GM20431 (cell line): Measurements from ENCODE around the gene COL24A1.
"Not testable (repeated sequence)": the region's sequence is repeated elsewhere in the genome, so short reads cannot be mapped to it uniquely, and the experiment has no call there.

Experiments used
- in situ Hi-C: fragments of 300-500 bp; cut with MseI, MboI; formaldehyde crosslinking; loops from one replicate; pipeline ENCODE4 v1.15.0; 2020; ENCODE audit warnings: low sequenced_read_pairs; ENCODE audit not compliant: unreplicated experiment

COL24A1 gene

DNA sequence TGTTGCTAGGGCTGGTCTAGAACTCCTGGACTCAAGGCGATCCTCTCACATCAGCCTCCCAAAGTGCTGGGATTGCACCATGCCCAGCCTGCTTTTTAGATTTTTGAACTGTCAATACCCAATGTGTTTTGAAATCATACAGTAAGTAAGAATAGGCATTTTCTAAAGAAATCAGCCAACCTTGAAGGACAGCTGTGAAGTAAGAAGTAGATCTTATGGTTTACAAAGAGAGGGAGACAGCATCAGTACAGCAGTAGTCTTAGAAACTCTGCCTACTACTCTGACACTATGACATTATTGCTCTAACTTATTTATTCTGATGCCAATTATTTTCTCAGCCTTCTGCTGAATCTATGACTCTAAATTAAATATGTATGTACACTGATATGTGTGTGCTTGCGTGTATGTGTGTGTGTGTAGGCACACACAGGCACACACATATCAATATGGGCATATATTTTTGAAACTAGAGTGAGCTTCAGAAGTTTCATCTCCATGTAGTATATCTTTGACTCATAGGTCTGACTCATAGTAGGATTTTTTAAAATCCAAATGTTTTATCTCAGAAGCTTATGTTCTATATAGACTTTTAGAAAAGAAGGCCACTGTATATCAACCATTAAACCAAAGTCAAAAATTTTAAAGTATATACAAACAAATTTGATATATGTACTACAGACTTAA is 140.4 kb downstream of the COL24A1 start:
- in situ Hi-C loops, result loop anchor here (10.0 kb wide), 1 partner anchor 121 kb away; no protein-coding TSS in a partner anchor

DNA sequence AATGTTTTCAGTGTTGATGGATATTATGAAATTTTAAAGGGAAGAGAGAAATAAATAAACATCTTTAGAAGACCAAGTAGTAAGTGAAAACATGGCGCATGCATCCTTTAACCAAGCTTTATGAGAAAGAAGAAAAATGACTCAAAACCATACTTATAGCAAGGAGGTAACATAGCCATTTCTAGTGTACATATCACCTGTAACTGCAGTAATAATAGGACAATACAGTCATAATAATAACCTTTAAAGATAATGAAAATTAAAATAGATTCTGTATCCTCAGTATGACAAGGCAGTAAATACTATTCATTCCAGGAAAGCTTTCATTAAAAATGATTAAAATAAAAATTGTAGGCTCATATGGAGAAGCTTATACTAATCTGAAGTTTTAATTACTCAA is 141.2 kb downstream of the COL24A1 start:
- in situ Hi-C loops, result loop anchor here (10.0 kb wide), 1 partner anchor 121 kb away; no protein-coding TSS in a partner anchor

DNA sequence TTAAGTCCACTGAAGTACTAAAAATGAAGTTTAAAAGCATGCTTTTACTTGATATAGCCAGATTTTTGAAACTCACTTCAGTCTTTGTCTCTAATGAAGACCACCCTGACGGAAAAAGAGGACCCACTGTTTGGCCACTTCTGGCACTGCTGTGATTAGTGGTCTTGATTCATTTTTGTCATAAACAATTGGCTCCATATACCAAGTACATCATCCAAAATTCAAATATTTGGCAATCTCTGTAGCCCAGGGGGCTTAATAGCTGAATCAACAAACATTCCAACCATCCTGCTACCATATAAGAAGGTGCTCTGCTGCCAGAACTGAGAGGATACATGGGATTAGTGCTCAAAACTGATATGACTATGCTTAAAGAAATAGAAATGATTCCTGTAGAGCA is 156.0 kb downstream of the COL24A1 start:
- in situ Hi-C loops, result no loop called here

DNA sequence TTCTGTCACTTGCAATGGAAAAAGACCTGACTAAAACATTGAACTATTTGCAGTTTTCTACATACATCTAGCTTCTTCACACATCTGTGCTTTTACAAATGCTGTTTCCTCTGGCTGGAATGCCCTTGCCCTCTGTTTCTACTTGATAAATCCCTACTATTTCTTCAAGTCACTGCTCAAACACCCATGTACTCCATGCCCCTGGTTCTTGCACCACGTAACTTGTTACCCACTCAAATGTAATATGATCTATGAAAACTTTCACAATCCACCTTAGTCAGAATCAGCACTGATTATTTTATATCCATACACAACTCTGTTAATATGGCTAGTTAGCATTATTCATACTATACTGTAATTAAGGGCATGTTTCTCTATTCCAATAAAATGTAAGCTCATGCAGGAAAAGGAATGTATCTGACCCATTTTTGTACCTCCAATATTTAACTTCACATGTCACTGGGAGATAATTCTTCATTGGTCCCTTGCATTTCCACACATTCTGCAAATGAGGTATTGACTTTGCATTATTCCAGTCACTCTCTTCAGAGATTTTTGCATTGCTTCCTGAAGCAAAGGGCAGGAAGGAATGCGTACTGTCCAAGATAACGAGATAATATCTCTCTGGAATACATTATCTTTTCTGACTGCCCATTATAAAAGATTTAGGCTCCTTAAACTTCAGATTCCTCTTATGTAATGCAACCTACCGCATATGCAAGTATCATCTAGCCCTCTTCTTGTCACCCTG is 158.3 kb downstream of the COL24A1 start:
- in situ Hi-C loops, result no loop called here

DNA sequence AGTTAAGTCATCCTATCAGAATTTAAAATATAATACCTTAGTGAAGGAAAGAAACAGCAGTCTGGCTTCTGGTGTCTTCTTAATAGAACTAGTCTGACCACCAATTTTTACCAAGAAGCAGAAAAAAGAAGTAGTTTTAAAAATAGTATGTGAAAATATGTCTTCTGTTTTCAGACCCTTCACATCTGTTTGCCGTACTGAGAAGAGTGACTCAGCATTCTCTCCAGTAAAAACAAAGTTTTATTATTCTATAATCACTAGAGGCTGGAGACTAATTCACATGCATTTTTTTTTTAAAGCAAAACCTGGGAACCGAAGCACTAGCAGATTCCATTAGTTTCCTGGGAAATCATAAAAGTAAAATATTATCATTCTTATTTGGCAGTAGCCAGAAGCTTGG is 163.8 kb downstream of the COL24A1 start:
- in situ Hi-C loops, result no loop called here

DNA sequence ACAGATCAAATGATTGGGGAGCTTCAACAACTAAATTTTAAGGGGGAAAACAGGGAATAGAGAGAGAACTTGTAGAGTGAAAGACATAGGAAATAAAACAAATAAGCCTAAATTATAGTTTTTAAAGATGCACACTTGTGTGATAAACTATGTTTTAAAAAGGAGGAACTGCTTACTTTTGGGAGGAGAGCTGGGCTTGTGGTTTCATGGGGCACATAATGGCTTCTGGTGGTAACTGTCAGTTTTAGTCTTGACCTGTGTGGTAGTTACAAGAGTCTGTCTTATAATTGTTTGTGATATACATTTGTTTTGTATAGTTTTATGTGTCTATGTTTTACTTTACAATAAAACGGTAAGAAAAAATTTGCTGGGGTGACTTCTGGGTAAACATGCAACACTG is 165.3 kb downstream of the COL24A1 start:
- in situ Hi-C loops, result no loop called here

DNA sequence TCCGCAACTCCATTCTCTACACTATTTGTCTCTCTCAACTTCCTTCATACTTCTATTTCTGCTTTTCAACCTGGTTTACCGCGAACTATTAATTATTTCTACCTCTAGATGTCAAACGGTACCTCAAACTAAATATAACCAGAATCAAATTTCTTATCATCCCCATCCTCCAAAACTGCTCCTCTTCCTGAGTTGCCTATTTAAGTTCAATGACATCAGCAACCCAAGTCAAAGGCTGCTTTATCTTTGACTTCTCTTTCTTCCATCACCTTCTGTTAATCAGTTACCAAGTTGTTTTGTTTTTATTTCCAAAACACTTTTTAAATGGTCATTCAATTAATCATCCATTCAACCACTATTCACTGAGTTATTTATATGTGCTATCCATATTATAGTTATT is 171.9 kb downstream of the COL24A1 start:
- in situ Hi-C loops, result no loop called here

DNA sequence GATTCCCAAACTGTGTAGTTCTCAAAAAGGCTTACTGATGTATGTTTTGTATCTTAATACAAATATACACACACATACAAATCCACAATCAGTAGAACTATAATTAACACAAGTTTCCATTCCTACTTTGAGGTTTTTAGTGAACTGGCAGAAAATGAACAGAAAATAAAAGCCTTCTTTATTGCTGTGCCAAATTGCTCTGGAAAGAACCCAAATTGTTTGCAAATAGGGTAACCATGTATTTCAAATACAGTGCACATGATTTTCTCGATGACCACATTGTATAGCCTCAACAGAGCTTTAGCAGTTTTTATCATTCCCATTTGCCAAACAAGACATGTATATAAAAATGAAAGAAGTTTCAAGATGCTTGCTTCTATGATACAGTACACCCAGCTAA is 173.3 kb downstream of the COL24A1 start:
- in situ Hi-C loops, result no loop called here

DNA sequence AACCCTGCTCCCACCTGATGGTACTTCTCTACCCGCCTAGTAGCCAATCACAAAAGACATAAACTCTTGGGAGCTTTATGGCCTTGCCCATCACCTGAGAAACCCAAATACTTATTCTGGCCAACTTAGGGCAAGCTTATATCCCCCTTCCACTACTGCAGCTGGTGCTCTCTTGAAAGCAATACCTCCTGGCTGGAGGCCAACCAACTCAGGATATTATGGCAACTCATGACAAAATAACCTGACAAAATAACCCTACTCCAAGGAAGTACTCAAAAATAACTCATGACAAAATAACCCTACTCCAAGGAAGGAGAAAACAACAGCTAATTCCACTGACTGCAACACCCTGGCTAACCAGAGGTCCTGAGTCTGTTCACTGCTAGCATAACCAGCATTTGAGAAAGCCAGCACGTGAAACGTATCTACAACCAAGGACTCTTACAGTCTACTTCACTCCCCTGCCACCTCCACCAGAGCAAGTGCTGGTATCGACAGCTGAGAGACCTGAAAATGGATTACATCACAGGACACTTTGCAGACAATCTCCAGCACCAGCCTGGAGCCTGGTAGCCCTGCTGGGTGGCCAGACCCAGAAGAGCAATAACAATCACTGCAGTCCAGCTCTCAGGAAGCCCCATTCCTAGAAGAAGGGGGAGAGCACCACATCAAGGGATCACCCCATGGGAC is 179.9 kb downstream of the COL24A1 start:
- in situ Hi-C loops, result no loop called here

DNA sequence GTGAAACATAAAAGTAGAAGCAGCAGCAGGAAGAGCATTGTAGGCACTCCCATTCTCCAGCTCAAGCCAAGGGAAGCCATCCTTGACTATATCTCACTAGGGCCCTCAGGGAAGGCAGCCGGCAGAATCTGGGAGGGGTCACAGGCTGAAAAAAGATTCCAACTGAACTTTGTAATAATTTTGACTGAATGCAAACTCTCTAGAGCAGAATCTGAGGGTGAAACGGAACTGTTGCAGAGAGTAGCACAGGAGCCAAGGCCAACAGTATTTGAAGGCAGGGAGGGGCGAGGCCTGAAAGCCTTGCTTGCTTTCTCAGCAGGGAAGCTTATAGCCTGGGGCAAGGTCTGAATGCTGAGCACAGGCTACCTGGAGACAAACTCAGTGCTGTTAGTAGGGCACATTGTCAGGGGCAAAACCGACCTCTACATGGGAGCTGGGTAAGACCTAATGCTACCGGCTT is 180.6 kb downstream of the COL24A1 start:
- in situ Hi-C loops, result no loop called here

DNA sequence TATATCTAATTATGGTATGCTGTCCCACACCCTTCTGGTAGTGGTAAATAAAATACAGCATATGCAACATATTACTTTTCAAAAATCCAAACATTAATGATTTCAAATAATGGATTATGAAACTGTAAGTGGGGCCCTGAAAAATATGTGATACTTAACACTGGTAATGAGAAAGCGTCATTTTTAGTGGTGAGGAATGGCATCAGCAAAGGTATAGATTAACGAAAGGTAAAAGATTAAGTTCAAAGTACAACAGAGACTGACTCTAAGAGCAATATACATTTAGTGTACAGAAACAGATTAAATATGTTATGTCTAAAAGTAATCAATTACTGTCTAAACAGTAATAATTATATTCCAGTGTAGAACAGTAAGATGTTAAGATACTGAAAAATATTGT is 194.1 kb downstream of the COL24A1 start:
- in situ Hi-C loops, result no loop called here

DNA sequence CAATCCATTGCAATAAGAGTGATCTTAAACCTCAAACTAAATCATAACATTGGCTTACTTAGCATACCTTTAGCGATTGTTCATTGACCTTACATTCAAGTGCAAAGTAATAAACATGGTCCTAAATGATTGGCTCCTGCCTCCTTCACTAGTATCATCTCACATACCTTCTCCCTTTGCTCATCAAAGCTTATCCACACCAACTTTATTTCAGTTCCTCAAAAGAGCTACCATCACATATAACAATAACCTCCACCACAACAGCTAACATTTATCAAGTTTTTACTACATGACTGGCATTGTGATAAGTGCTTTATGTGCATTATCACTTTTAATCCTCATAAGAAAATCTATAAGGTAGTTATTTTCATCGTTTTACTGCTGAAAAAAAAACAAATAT is 198.8 kb downstream of the COL24A1 start:
- in situ Hi-C loops, result no loop called here

DNA sequence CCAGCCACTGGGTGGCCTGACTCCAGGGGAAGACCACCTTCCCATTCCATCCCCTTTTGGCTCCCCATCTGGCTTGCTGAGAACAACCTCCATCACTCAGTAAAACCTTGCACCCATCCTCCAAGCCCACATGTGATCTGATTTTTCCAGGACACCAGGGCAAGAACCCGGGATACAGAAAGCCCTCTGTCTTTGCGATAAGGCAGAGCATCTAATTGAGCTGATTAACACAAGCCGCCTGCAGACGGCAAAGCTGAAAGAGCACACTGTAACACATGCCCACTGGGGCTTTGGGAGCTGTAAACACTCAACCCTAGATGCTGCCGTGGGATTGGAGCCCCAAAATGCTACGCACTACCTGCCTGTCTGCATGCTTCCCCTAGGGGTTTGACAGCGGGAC is 201.4 kb downstream of the COL24A1 start:
- in situ Hi-C loops, result not testable (repeated sequence)

DNA sequence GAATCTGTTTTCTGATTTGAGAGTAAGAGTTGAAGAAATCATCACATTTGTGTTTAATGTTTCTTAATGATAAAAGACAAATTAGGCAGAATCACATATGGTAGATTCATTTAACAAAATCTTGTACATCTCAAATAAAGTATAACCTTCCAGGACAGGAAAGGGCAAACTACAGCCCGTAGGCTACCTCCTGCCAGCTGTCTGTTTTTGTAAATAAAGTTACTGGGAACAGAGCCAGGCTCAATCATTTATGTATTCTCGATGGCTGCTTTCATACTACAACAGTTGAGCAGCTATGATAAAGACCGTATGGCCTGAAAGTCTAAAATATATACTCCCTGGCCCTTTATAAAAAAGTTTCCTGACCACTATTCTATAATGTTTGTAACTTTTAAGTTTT is 204.1 kb downstream of the COL24A1 start:
- in situ Hi-C loops, result no loop called here

DNA sequence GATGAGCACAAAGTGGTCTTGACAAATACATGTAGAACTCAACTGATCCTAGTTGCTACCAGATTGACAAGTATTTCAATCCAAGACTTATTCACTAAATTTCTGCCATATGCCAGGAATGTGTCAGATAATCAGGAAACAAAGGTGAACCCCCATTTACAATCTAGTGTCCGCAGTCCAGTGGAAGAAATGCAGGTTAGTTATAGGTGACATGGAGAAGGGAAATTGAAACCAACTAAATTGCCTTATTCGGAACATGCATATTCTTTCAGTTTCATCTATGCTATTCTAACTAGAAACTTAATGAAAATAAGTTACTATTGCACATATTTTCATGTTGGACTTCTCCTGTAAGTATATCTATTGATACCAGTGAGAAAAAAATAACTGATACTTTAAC is 209.4 kb downstream of the COL24A1 start:
- in situ Hi-C loops, result no loop called here

DNA sequence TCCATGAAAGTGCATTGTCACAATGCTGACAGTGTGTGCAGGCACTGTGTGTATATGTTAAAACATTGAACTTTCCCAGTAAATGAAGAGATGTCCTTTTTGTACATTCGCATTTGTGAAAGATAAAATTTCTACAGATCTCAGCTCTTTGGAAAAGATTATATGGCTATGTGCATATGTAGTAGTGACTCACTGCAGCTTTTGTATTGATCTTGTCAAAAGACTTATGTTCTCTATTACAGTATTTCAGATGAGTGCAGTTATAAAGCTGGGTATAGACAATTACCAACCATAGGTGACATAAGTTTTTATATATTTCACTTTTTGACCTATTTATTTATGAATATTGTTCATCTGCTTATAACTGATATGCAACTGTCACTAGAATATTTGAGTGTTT is 212.6 kb downstream of the COL24A1 start:
- in situ Hi-C loops, result no loop called here

DNA sequence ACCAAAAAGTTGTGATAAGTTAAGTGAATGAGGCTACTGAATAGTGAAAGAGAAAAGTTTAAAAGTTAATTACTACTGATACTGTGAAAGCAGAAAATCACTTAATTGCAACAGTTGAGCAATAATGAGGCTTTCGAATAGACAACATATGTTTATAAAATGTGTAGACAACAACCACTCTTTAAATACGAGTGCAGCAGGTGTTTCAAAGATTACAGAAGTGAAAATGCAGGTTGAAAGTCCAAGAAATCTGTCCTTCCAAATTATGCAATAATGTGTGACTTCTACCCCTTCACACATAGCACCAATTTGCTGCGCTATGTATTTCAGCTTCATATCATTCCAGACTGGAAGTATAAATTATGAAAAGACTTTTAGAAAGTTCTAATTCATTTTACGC is 213.0 kb downstream of the COL24A1 start:
- in situ Hi-C loops, result no loop called here

DNA sequence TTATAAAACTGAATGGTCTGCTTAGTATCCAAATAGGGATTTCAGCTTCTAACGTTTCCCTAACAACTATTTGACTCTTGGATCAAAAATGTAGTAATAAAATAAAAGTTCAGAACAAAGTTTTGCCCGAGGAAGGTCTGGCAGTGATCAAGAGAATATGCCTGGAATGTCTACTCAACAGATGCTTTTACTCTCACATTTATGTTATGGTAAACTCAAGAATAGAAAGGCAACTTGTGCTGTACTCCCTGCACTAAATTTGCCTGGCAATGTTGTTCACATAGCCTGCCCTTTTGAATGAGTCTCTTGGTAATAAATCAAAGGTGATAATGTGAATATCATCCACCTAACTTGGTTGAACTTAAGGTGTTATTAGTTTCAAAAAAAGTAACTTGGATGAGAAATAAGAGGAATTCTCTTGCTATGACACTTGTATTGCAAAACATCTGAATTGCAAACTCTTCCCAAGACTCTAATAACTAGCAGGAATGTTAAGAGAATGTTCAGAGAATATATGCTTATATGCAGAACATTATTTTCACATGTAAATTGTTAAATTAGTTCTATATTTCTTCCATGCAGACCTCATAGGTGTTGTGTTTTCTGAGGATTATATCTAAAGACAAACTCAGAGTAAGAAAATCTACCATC is 215.8 kb downstream of the COL24A1 start:
- in situ Hi-C loops, result no loop called here

DNA sequence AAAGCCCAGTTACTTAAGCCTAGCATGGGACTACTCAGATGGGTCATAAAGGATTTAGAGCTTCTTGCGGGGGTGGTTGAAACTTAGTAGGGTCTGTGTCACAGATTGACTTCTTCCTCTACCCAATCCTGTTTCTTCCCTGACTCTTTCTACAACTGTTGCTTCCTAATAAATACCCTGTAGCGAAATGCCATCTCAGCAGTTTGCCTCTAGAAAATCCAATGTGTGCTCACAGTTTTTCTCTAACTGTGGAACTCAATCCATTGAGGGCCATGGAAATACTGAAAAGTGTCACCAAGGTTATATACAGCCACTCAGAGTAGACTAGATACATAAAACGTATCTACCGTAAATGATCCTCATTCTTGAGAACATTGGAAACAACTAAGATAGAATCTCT is 217.7 kb downstream of the COL24A1 start:
- in situ Hi-C loops, result no loop called here

DNA sequence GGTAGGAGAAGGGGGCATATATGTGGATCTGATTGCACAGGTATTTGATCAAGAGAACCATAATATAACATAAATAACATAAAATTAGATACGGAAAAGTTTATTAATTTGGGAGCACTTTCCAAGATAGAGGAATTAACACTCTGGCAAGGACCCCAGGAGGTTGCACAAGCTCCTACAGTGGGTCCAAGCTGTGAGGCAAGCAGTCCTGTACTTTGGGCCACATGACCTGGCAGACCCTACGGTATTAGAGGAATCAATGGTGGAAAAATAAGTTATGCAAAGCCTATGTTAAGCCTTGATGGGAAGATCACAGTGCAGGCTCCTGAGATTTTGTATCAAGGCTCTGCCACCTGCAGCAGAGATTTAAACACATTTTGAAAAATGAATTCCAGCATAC is 220.1 kb downstream of the COL24A1 start:
- in situ Hi-C loops, result no loop called here

DNA sequence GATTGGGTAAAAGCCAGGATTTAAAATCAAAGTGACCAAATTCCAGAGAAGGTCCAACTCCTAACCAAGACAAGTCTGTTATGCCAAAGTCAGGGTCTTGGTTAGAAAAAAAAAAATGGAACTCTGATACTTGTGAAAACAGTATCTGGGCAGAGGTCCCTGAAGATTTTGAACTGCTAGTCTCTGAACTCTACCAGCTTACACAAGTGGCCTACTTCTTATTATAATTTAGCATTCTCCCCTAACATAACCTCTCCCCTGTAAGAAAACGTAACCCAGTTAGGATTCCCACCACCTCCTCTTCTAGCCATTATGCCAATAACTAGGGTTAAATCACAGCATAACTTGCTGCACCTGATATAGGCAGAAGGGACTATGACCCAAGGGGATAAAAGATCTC is 220.5 kb downstream of the COL24A1 start:
- in situ Hi-C loops, result no loop called here
